ENCODE results near the gene CACNA1C.

DNA sequence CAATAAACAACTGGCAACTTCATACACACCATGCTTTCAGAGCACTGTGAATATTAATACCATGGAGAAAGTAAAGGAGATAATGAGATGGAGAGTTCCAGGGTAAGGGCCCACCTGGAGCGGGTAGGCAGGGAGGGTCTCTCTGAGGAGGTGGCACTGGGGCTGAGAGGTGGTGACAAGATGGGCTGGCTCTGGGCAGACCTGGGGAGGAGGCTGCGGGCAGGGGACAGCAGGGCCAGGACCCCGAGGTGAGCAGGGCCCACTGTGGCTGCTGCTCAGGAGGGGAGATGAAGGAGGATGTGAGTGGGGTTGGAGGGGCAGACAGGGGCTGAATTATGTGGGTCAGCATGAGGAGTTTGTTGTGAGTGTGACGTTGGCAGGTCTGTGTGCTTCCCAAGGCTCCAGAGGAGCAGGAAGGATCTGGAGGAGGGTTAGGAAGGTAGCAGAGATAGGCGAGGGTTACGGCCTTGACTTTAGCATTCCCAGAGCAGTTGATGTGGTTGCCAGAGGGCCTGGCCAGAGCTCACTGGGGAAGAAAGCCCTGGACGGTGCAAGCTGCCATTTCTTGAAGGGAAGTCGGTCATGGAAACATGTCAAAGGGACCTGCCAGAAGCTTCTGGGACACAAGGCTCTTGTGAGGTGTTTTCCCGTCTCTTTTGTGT, 88.2 kb downstream of the CACNA1C start:
- TF ChIP-seq, protein P1, sequence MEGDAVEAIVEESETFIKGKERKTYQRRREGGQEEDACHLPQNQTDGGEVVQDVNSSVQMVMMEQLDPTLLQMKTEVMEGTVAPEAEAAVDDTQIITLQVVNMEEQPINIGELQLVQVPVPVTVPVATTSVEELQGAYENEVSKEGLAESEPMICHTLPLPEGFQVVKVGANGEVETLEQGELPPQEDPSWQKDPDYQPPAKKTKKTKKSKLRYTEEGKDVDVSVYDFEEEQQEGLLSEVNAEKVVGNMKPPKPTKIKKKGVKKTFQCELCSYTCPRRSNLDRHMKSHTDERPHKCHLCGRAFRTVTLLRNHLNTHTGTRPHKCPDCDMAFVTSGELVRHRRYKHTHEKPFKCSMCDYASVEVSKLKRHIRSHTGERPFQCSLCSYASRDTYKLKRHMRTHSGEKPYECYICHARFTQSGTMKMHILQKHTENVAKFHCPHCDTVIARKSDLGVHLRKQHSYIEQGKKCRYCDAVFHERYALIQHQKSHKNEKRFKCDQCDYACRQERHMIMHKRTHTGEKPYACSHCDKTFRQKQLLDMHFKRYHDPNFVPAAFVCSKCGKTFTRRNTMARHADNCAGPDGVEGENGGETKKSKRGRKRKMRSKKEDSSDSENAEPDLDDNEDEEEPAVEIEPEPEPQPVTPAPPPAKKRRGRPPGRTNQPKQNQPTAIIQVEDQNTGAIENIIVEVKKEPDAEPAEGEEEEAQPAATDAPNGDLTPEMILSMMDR (conservative IDR thresholded peaks at IDR 0.05), result no peak
- no peak for TF ChIP-seq ZFX (IDR thresholded peaks at IDR 0.05)

All from C4-2B (cell line).